GM18519 (cell line): ENCODE data around the gene SAG.
A peak's percentile ranks its signal among the peaks of the same experiment; 100 is the strongest.

Experiments used
- ATAC-seq: cut with Tn5 transposase; IDR thresholded peaks from one replicate; pipeline ENCODE4 v1.9.1; 2021; ENCODE audit warnings: mild to moderate bottlenecking, moderate library complexity; ENCODE audit not compliant: unreplicated experiment, low FRiP score

The SAG gene

DNA sequence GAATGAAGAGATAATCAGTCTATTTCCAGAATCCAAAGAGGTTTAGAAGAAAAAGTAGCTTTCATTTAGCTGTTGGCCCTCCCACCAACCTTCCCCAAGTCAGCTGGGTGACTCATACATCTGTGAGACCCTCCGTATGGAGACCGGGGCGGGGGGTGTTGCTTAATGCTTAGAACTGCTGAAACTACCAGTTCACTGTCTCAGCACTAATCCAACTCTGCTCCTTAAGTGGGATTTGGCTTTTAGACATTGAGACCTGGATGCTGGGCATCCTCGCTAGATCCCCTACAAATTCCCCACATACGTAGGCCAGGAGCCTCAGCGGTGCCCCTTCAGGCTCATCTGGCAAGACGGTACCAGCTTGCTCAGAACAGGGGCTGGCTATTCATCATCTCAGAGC, at the start of gene SAG:
TSS of gene SAG (plus strand) at position 252 of the 400 bp plus-strand sequence. CDS start 1,374 bp downstream, outside the sequence.
- ATAC-seq, result no peak

GRCh38 chr2:233258211-233258610, 49.4 kb upstream of the SAG start:
- ATAC-seq, result no peak

- no peak for ATAC-seq
These were observed 47.9 kb upstream of the SAG start for GRCh38 chr2:233259730-233260129.

- no peak for ATAC-seq
These were observed 47.0 kb upstream of the SAG start for GRCh38 chr2:233260661-233261060.

GRCh38 chr2:233261819-233262555, 45.6 kb upstream of the SAG start:
- ATAC-seq, result peak; percentile 54

DNA sequence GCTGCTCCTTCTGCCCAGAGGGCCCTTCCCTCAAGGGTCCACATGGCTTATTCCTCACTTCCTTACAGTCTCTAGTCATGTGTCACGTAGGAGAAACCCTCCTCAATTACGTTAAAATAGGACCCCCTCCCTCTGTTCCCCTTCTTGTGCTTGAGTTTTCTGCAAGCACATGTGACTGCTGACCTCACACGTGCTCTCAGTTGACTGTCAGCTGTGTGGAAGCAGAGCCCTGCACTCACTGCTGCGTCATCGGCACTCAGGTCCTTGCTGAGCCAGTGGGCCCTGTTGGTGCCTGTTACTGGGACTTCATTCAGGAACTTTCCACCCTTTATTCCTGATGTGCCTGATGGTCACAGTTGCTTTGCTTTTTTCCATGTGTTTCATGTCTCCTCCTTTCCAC, 45.1 kb upstream of the SAG start:
- no peak for ATAC-seq

DNA sequence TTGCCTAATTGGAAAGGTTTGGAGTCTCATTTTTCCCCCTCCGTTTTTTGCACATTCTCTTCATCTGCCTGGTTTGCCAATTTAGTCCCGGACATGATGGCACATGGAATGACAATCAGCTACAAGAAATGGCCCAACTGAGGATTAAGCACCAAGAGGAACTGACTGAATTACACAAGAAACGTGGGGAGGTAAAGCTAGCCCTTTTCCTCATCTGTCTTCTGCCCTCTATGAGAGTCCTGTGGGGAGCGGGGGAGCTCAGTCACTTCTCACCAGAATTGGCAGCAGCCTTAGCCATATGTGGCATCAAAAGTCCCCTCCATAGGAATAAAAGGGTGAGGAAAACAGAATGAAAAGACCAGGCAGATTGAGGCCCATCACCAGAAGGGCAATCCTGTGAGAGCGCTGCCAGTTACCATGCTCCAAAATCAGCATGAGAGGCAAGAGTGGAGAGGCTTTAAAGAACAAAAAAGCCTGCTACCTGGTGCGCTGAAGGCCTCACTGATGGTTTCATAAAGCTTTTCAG, 44.5 kb upstream of the SAG start:
- no peak for ATAC-seq

DNA sequence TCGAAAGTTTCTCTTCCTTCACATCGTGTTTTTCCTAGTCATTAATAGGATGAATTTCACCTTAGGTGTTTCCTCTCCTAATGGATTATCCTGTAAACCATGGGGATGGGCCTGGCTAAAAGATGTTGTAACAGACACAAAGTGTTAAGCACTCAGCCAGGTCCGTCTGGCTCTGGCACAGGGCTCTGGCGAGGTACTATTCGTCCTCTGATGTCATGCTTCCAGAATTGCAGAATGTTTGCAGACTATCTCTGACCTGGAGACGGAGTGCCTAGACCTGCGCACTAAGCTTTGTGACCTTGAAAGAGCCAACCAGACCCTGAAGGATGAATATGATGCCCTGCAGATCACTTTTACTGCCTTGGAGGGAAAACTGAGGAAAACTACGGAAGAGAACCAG, 42.9 kb upstream of the SAG start:
- ATAC-seq, result no peak

DNA sequence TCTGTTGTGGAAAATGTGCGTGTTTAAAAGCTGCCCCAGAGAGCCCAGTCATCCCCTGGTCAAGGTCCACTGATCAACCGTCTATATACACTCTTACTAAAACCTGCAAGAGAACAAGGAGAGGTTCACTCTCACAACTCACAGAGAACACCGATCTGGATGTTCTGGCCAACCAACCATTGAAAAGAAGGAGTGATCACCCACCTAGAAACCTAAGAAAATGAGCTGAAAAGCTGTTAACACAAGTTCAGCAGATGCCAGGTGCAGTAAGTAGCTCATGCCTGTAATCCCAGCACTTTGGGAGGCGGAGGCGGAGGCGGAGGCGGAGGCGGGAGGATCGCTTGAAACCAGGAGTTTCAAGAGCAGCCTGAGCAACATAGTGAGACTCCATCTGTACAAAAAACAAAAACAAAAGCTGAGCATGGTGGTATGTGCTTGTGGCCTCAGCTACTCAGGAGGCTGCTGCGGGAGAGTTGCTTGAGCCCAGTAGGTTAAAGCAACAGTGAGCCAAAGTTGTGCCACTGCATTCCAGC, 41.7 kb upstream of the SAG start:
- no peak for ATAC-seq

DNA sequence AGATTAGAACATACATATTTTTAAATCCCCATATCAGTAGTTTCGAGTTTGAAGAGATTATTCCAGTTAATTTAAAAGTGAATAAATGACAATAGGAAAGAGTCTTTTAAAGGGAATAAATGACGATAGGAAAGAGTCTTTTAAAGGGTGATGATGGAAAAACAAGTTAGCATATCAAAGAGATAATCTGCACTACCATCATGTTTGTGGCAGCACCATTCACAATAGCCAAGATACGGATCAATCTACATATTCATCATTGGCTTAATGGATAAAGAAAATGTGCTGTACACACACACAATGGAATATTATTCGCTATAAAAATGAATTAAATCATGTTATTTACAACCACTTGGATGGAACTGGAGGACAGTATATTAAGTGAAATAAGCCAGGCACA, 41.1 kb upstream of the SAG start:
- ATAC-seq, result no peak

GRCh38 chr2:233267516-233268245, 39.9 kb upstream of the SAG start:
- ATAC-seq, result peak; percentile 48

DNA sequence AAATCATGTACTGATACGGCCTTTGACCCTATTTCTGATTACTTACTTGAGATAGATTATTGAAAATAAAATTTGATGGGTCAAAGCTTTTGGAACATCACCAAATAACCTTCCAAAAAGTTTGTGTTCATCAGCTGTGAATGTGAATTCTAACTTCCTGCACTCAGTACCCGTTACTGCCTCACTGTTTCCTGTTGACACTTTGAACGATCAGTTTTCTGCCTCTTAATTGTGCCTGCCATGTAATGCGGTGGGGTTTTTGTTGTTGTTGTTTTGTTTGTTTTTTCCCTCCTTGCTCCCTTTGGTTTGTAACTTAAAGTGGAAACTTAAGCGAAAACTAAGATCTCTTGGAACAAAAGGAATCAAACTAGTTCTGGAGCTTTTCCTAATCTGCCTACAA, 37.2 kb upstream of the SAG start:
- ATAC-seq, result no peak

- no peak for ATAC-seq
These were observed 36.7 kb upstream of the SAG start for GRCh38 chr2:233270951-233271350.

GRCh38 chr2:233271693-233272092, 35.9 kb upstream of the SAG start:
- no peak for ATAC-seq

DNA sequence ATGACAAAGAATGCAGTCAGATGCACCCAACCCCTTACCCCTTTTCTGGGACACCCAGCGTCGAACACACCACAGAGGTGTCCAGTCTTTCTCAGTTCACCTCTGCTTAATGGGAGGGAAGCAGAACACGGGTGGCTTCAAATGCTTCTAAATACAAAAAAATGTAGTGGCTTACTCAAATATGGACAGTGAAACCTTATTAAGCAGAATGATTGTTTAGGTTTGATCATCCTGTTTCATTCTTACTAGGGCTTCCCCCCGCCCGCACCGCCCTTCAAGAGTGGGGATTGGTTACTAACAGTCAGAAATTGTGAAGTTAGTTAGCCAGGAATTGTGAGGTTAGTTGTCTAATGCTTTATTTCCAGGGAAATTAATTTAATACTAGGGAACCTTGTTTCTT, 34.5 kb upstream of the SAG start:
- ATAC-seq, result no peak

DNA sequence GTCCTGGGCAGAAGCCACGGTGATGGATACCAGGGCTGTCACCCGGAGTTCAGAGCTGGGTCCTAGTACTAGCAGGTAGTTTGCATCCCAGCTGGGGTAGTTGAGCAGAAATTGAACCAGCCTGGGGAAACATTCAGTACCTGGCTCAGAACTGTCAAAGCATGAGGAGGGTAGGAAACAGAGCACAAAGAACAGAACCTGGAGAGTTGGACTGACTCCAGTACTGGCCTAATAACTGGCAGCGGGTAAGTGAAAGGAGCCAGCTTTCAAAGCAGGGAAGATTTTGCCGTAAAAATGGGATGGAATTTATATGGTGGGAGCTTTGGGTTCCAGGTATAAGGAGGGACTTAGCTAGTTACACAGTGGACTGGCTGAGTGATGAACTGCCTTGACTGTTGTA, 32.4 kb upstream of the SAG start:
- no peak for ATAC-seq

GRCh38 chr2:233278921-233279320, 28.7 kb upstream of the SAG start:
- no peak for ATAC-seq

DNA sequence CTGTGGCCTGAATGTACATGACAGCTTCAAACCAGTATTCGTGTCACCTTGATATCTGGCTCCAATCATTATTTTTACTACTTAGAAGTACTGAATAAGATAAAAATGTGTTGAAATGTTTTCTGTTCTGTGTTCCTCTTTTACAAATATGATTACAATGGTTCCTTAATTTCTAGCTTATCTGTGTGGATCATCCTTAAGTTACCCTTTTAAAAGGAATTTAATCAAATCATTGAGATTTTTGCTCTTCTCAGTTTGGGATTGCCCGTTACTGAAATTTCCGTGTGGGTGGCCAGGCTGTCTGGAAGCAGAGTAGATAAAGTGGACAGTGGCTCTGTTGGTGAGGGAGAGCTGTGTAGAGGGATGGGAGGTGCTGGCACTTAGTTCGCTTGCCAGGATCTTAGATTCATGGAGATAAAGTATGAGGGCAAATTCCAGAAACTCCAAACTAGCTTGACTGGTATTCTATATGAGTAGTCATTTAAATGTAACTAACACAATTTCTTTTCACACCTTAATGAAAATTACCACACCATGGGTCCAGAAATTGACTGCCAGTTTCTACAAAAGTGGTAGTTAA, 27.4 kb upstream of the SAG start:
- ATAC-seq, result no peak

DNA sequence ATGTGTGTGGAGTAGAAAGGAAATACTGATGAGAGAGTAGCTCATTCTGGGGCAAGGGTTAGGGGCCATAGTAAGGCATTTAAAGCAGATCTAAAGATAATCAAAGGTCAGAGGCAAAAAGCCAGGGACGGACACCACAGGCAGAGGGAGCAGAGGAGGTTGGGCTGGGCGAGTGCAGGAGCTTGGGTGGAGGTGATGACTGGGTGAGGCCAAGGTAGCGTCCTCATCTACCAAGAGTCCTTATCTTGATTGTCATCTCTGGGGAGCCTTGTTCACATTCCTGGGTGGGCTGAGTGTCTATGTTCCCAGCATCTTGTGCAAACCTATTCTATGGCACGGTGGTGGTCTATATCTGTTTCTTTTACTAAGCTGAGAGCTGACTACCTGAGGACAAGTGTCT, 26.1 kb upstream of the SAG start:
- ATAC-seq, result no peak

- ATAC-seq, result no peak
These were observed 25.5 kb upstream of the SAG start for GRCh38 chr2:233281992-233282603.

GRCh38 chr2:233285921-233286320, 21.7 kb upstream of the SAG start:
- no peak for ATAC-seq
